SIG-M5 treated with dmso at 0.1 percent for 504 hours (cell line): Measurements from ENCODE around the gene UGT1A3.
A peak's percentile ranks its signal among the peaks of the same experiment; 100 is the strongest.
"Not testable (repeated sequence)": the region's sequence is repeated elsewhere in the genome, so short reads cannot be mapped to it uniquely, and the experiment has no call there.

Experiments used
- DNase-seq: peaks from one replicate; lab custom pipeline; 2025; ENCODE audit not compliant: unreplicated experiment; lab: John Stamatoyannopoulos, UW

The UGT1A3 gene

GRCh38 chr2:233707940-233708644 is 20.8 kb upstream of the UGT1A3 start:
- DNase-seq: no peak

- no peak for DNase-seq
Measured at GRCh38 chr2:233708942-233709341, 19.9 kb upstream of the UGT1A3 start.

- DNase-seq: peak; percentile 53
Measured at GRCh38 chr2:233711312-233712008, 17.4 kb upstream of the UGT1A3 start.

- DNase-seq: no peak
Measured at GRCh38 chr2:233712611-233713261, 16.1 kb upstream of the UGT1A3 start, which contains the start of gene UGT1A5. Gene UGT1A5 (plus strand): TSS chr2:233712907. CDS start chr2:233712992, 85 bp downstream.

- no peak for DNase-seq
Measured at GRCh38 chr2:233713262-233713615, 15.6 kb upstream of the UGT1A3 start.

- DNase-seq: no peak
Measured at GRCh38 chr2:233714121-233714520, 14.7 kb upstream of the UGT1A3 start.

GRCh38 chr2:233718552-233718951 is 10.3 kb upstream of the UGT1A3 start, which contains the start of gene UGT1A4:
Gene UGT1A4 (plus strand): TSS chr2:233718736. CDS start chr2:233718821, 85 bp downstream.
- DNase-seq: no peak

- DNase-seq: not testable (repeated sequence)
Measured at GRCh38 chr2:233736868-233737653, 8.2 kb downstream of the UGT1A3 start.

- DNase-seq: no peak
Measured at GRCh38 chr2:233740870-233741269, 12.0 kb downstream of the UGT1A3 start.

- no peak for DNase-seq
Measured at GRCh38 chr2:233743464-233744259, 14.8 kb downstream of the UGT1A3 start.

- no peak for DNase-seq
Measured at GRCh38 chr2:233745073-233745755, 16.4 kb downstream of the UGT1A3 start.

- not testable (repeated sequence) for DNase-seq
Measured at GRCh38 chr2:233745838-233746237, 17.0 kb downstream of the UGT1A3 start.

- no peak for DNase-seq
Measured at GRCh38 chr2:233746475-233747282, 17.8 kb downstream of the UGT1A3 start.

- DNase-seq: no peak
Measured at GRCh38 chr2:233747283-233747544, 18.4 kb downstream of the UGT1A3 start.

GRCh38 chr2:233750689-233751088 is 21.8 kb downstream of the UGT1A3 start:
- DNase-seq: not testable (repeated sequence)

- not testable (repeated sequence) for DNase-seq
Measured at GRCh38 chr2:233751212-233752009, 22.6 kb downstream of the UGT1A3 start.

GRCh38 chr2:233754872-233755611 is 26.2 kb downstream of the UGT1A3 start:
- DNase-seq: no peak
